SK-N-SH treated with all-trans-retinoic acid at 6 μM for 48 hours (cell line): Measurements from ENCODE around the gene SYTL3.
"Not testable (repeated sequence)": the region's sequence is repeated elsewhere in the genome, so short reads cannot be mapped to it uniquely, and the experiment has no call there.

Experiments used
- ATAC-seq: fragments of 200-7000 bp; cut with Tn5 transposase; 3 replicates; pipeline ENCODE4 v1.9.1; 2020; ENCODE audit warnings: mild to moderate bottlenecking, moderate library complexity
- ARNTL ChIP-seq: fragments of 450-650 bp; formaldehyde crosslinking; IDR thresholded peaks from 2 replicates; pipeline ENCODE4 v1.5.0; 2020; ENCODE audit warnings: low read depth, mild to moderate bottlenecking, moderate library complexity, borderline replicate concordance
- BACH2 ChIP-seq: fragments of 250-450 bp; sonication (Bioruptor Pico); IDR thresholded peaks from 2 replicates; pipeline ENCODE4 v1.9.0; 2021; ENCODE audit warnings: mild to moderate bottlenecking, borderline replicate concordance
- CSDC2 ChIP-seq: fragments of 250-450 bp; sonication (Bioruptor Pico); IDR thresholded peaks from 2 replicates; pipeline ENCODE4 v1.5.0; 2020; ENCODE audit warnings: mild to moderate bottlenecking, moderate library complexity
- CSRNP3 ChIP-seq: fragments of 250-450 bp; sonication (Bioruptor Pico); IDR thresholded peaks from 2 replicates; pipeline ENCODE4 v1.5.1; 2021; ENCODE audit warnings: mild to moderate bottlenecking, moderate library complexity
- GLIS3 ChIP-seq: fragments of 250-450 bp; sonication (Bioruptor Pico); IDR thresholded peaks from 2 replicates; pipeline ENCODE4 v1.5.0; 2020; ENCODE audit warnings: mild to moderate bottlenecking, moderate library complexity
- ISL1 ChIP-seq: fragments of 250-450 bp; sonication (Bioruptor Pico); IDR thresholded peaks from 2 replicates; pipeline ENCODE4 v2.1.2; 2022; ENCODE audit warnings: mild to moderate bottlenecking, moderate library complexity
- SNAI2 ChIP-seq: fragments of 250-450 bp; sonication (Bioruptor Pico); IDR thresholded peaks from 2 replicates; pipeline ENCODE4 v1.5.0; 2020; ENCODE audit warnings: mild to moderate bottlenecking, moderate library complexity
- TCF4 ChIP-seq: fragments of 250-450 bp; sonication (Bioruptor Pico); IDR thresholded peaks from 2 replicates; pipeline ENCODE4 v1.8.0; 2021; ENCODE audit warnings: mild to moderate bottlenecking, moderate library complexity, borderline replicate concordance
- TOX ChIP-seq: fragments of 250-450 bp; sonication (Bioruptor Pico); IDR thresholded peaks from 2 replicates; pipeline ENCODE4 v1.8.0; 2021; ENCODE audit warnings: mild to moderate bottlenecking, moderate library complexity, borderline replicate concordance
- ZC3H10 ChIP-seq: fragments of 250-450 bp; sonication (Bioruptor Pico); IDR thresholded peaks from 2 replicates; pipeline ENCODE4 v1.5.1; 2021; ENCODE audit warnings: mild to moderate bottlenecking, moderate library complexity
- ZFP3 ChIP-seq: fragments of 250-450 bp; sonication (Bioruptor Pico); IDR thresholded peaks from 2 replicates; pipeline ENCODE4 v1.5.0; 2020; ENCODE audit warnings: mild to moderate bottlenecking, moderate library complexity
- ZFP30 ChIP-seq: fragments of 450-650 bp; formaldehyde crosslinking; IDR thresholded peaks from 2 replicates; pipeline ENCODE4 v1.5.0; 2022; ENCODE audit warnings: mild to moderate bottlenecking, moderate library complexity
- ZNF565 ChIP-seq: fragments of 450-650 bp; formaldehyde crosslinking; conservative IDR thresholded peaks from 2 replicates; pipeline ENCODE4 v1.5.0; 2020; ENCODE audit warnings: low read depth, mild to moderate bottlenecking, moderate library complexity
- ZNF70 ChIP-seq: fragments of 450-650 bp; formaldehyde crosslinking; IDR thresholded peaks from 2 replicates; pipeline ENCODE4 v1.5.0; 2020; ENCODE audit warnings: mild to moderate bottlenecking, moderate library complexity
- TF ChIP-seq, protein P1 (sequence below): fragments of 250-450 bp; sonication (Bioruptor Pico); IDR thresholded peaks from 2 replicates; pipeline ENCODE4 v1.8.0; 2020; ENCODE audit warnings: mild to moderate bottlenecking, moderate library complexity, borderline replicate concordance
- TF ChIP-seq, protein P2 (sequence below): fragments of 250-450 bp; sonication (Bioruptor Pico); IDR thresholded peaks from 2 replicates; pipeline ENCODE4 v1.5.1; 2020; ENCODE audit warnings: low read depth, mild to moderate bottlenecking, moderate library complexity
- TF ChIP-seq, protein P3 (sequence below): fragments of 250-450 bp; sonication (Bioruptor Pico); IDR thresholded peaks from 2 replicates; pipeline ENCODE4 v1.8.0; 2021; ENCODE audit warnings: low read depth, mild to moderate bottlenecking, moderate library complexity, borderline replicate concordance
- TF ChIP-seq, protein P4 (sequence below): fragments of 250-450 bp; sonication (Bioruptor Pico); IDR thresholded peaks from 2 replicates; pipeline ENCODE4 v1.5.0; 2020; ENCODE audit warnings: mild to moderate bottlenecking, moderate library complexity

The SYTL3 gene

GRCh38 chr6:158694913-158695312 lies 45.1 kb downstream of the SYTL3 start:
- ATAC-seq: no peak

DNA sequence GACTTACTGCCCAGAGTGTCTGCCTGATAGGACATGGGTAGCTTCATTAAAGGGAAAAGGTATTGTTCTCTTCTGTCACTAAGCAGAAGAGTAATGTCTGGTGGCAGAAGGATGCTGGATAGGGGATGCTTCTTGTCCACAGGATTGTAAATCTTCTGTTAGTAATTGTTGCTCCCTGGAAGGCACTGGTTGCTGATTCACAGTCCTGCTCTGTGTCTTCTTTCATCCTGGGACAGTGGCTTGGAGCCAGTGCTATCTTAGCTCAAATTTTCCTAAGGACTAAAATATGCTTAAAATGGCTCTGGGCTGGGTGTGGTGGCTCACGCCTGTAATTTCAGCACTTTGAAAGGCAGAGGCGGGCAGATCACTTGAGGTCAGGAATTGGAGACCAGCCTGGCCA lies 48.0 kb downstream of the SYTL3 start:
- ATAC-seq: peak; percentile 89
- peak; percentile 40 for TF ChIP-seq ISL1 (CRISPR knock-in tag)
- TF ChIP-seq, protein P1, sequence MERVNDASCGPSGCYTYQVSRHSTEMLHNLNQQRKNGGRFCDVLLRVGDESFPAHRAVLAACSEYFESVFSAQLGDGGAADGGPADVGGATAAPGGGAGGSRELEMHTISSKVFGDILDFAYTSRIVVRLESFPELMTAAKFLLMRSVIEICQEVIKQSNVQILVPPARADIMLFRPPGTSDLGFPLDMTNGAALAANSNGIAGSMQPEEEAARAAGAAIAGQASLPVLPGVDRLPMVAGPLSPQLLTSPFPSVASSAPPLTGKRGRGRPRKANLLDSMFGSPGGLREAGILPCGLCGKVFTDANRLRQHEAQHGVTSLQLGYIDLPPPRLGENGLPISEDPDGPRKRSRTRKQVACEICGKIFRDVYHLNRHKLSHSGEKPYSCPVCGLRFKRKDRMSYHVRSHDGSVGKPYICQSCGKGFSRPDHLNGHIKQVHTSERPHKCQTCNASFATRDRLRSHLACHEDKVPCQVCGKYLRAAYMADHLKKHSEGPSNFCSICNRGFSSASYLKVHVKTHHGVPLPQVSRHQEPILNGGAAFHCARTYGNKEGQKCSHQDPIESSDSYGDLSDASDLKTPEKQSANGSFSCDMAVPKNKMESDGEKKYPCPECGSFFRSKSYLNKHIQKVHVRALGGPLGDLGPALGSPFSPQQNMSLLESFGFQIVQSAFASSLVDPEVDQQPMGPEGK: 0 out of 2 replicates have a peak, but pooled peaks have one; percentile 21
- no peak for TF ChIP-seq ARNTL (CRISPR knock-in tag)

More at GRCh38 chr6:158694913-158695312, 45.1 kb downstream of the SYTL3 start:
- TF ChIP-seq TOX (CRISPR knock-in tag): no peak

- ATAC-seq: no peak
- TF ChIP-seq ZFP30 (CRISPR knock-in tag) (no peak), ZFP3 (CRISPR knock-in tag) (no peak), CSRNP3 (CRISPR knock-in tag) (no peak), ISL1 (CRISPR knock-in tag) (no peak), BACH2 (CRISPR knock-in tag) (no peak), CSDC2 (CRISPR knock-in tag) (no peak), SNAI2 (CRISPR knock-in tag) (no peak), ZNF70 (CRISPR knock-in tag) (no peak)
- TF ChIP-seq, protein P2, sequence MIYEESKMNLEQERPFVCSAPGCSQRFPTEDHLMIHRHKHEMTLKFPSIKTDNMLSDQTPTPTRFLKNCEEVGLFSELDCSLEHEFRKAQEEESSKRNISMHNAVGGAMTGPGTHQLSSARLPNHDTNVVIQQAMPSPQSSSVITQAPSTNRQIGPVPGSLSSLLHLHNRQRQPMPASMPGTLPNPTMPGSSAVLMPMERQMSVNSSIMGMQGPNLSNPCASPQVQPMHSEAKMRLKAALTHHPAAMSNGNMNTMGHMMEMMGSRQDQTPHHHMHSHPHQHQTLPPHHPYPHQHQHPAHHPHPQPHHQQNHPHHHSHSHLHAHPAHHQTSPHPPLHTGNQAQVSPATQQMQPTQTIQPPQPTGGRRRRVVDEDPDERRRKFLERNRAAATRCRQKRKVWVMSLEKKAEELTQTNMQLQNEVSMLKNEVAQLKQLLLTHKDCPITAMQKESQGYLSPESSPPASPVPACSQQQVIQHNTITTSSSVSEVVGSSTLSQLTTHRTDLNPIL (CRISPR knock-in tag): no peak
- TF ChIP-seq, protein P3, sequence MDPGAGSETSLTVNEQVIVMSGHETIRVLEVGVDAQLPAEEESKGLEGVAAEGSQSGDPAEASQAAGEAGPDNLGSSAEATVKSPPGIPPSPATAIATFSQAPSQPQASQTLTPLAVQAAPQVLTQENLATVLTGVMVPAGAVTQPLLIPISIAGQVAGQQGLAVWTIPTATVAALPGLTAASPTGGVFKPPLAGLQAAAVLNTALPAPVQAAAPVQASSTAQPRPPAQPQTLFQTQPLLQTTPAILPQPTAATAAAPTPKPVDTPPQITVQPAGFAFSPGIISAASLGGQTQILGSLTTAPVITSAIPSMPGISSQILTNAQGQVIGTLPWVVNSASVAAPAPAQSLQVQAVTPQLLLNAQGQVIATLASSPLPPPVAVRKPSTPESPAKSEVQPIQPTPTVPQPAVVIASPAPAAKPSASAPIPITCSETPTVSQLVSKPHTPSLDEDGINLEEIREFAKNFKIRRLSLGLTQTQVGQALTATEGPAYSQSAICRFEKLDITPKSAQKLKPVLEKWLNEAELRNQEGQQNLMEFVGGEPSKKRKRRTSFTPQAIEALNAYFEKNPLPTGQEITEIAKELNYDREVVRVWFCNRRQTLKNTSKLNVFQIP: no peak
- TF ChIP-seq, all 23 proteins: peak for 0
Observed at GRCh38 chr6:158698931-158699330, 49.1 kb downstream of the SYTL3 start.

DNA sequence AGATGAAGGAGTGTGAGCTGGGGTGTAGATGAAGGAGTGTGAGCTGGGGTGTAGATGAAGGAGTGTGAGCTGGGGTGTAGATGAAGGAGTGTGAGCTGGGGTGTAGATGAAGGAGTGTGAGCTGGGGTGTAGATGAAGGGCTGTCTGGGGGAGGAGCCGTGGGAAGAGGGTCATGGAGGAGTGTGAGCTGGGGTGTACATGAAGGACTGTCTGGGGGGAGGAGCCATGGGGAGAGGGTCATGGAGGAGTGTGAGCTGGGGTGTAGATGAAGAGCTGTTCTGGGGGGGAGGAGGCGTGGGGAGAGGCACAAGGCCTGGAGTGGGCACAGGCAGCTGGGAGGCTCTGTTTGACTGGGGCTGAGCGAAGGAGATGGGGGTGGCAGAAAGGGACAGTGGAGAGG lies 51.4 kb downstream of the SYTL3 start:
- ATAC-seq: not testable (repeated sequence)

- TF ChIP-seq TCF4 (CRISPR knock-in tag) (no peak), ZFP30 (CRISPR knock-in tag) (no peak), GLIS3 (CRISPR knock-in tag) (no peak), ZNF70 (CRISPR knock-in tag) (no peak), ZNF565 (CRISPR knock-in tag) (no peak), CSRNP3 (CRISPR knock-in tag) (no peak), ZC3H10 (no peak)
- TF ChIP-seq, protein P1: no peak
- TF ChIP-seq, protein P4, sequence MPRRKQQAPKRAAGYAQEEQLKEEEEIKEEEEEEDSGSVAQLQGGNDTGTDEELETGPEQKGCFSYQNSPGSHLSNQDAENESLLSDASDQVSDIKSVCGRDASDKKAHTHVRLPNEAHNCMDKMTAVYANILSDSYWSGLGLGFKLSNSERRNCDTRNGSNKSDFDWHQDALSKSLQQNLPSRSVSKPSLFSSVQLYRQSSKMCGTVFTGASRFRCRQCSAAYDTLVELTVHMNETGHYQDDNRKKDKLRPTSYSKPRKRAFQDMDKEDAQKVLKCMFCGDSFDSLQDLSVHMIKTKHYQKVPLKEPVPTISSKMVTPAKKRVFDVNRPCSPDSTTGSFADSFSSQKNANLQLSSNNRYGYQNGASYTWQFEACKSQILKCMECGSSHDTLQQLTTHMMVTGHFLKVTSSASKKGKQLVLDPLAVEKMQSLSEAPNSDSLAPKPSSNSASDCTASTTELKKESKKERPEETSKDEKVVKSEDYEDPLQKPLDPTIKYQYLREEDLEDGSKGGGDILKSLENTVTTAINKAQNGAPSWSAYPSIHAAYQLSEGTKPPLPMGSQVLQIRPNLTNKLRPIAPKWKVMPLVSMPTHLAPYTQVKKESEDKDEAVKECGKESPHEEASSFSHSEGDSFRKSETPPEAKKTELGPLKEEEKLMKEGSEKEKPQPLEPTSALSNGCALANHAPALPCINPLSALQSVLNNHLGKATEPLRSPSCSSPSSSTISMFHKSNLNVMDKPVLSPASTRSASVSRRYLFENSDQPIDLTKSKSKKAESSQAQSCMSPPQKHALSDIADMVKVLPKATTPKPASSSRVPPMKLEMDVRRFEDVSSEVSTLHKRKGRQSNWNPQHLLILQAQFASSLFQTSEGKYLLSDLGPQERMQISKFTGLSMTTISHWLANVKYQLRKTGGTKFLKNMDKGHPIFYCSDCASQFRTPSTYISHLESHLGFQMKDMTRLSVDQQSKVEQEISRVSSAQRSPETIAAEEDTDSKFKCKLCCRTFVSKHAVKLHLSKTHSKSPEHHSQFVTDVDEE: no peak
- no peak for ATAC-seq
Observed at GRCh38 chr6:158703111-158703836, 53.4 kb downstream of the SYTL3 start.
